ENCODE results near the gene DYNLT1. TPM values are rescaled to one million over a fixed set of nuclear protein-coding genes. Genes with fewer than 3 reads are reported as not detected.
A peak's percentile ranks its signal among the peaks of the same experiment; 100 is the strongest.

DYNLT1 gene
- total RNA-seq, 3 donors from 2014 or later = 113 to 153 (median 147) TPM

- Histone ChIP-seq H3K4me3 (no peak overlapping the region), H3K4me1 (ENCODE audit: low read depth) (peaks cover 5% of the 10 kb centered on the region), H3K9me3 (no peaks in the 10 kb centered on the region), H3K36me3 (ENCODE audit: low read depth) (no peaks in the 10 kb centered on the region)
- intact Hi-C loops (cut with DNase I, micrococcal nuclease) = no loop called here
- no peak for DNase-seq
- TF ChIP-seq, protein P1, sequence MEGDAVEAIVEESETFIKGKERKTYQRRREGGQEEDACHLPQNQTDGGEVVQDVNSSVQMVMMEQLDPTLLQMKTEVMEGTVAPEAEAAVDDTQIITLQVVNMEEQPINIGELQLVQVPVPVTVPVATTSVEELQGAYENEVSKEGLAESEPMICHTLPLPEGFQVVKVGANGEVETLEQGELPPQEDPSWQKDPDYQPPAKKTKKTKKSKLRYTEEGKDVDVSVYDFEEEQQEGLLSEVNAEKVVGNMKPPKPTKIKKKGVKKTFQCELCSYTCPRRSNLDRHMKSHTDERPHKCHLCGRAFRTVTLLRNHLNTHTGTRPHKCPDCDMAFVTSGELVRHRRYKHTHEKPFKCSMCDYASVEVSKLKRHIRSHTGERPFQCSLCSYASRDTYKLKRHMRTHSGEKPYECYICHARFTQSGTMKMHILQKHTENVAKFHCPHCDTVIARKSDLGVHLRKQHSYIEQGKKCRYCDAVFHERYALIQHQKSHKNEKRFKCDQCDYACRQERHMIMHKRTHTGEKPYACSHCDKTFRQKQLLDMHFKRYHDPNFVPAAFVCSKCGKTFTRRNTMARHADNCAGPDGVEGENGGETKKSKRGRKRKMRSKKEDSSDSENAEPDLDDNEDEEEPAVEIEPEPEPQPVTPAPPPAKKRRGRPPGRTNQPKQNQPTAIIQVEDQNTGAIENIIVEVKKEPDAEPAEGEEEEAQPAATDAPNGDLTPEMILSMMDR (IDR thresholded peaks at IDR 0.05) = no peak
- no peak for ATAC-seq
Measured at GRCh38 chr6:158667360-158667981, 22.9 kb upstream of the DYNLT1 start.

DNA sequence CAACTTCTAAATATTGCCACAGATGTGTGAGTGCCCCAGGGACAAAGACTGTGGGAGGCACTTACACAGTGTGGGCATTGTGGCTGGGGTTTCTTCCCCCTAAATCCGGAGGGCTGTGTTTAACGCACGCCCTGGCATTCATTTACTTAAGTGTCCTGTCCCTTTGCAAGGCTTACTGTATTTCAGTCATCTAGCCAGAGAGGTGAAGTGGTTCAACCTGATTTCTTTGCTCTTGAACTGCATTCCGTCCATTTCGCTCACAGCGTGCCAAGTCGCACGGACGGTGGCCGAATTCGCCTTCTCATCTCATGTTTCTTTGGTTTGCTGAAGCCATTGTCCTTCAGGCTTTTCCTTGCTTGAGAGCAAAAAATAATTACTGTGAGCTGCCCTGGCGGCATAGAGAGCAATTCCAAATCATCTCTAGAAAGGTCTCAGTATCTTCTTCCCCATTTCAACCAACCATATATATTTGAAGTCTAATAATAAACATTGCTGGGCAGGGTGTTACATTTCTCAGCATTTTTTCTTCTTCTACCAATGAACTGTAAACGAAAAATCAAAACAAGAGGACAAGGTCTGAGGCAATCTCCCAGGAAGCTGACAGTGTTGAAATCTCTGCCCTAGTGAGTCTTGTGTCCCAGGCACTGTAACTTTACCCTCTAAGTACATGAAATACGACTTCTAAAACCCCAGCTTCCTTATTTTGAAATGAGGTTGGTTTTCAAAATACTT lies 22.3 kb upstream of the DYNLT1 start:
- Histone ChIP-seq H3K4me1 (ENCODE audit: low read depth) (peaks cover 6% of the 10 kb centered on the region), H3K36me3 (ENCODE audit: low read depth) (no peaks in the 10 kb centered on the region), H3K4me3 (no peak overlapping the region), H3K9me3 (no peaks in the 10 kb centered on the region)
- DNase-seq (no peak), ATAC-seq (peak; percentile 46)
- intact Hi-C loops (cut with DNase I, micrococcal nuclease) = no loop called here
- TF ChIP-seq, protein P1 (IDR thresholded peaks at IDR 0.05) = no peak

GRCh38 chr6:158665332-158665731 lies 20.8 kb upstream of the DYNLT1 start:
- Histone ChIP-seq H3K9me3 (no peaks in the 10 kb centered on the region), H3K4me1 (ENCODE audit: low read depth) (peaks cover 6% of the 10 kb centered on the region), H3K4me3 (no peak overlapping the region), H3K36me3 (ENCODE audit: low read depth) (no peaks in the 10 kb centered on the region)
- intact Hi-C loops (cut with DNase I, micrococcal nuclease) = no loop called here
- DNase-seq (no peak), ATAC-seq (no peak)
- TF ChIP-seq, protein P1 (IDR thresholded peaks at IDR 0.05) = no peak

GRCh38 chr6:158663625-158664165 lies 19.2 kb upstream of the DYNLT1 start:
- TF ChIP-seq, protein P1 (IDR thresholded peaks at IDR 0.05) = no peak
- DNase-seq = peak in 1 of 3 donors; percentile 53
- peak; percentile 75 for ATAC-seq
- no peaks in the 10 kb centered on the region for H3K36me3 ChIP-seq (ENCODE audit: low read depth)
- H3K4me3 ChIP-seq = no peak overlapping the region
- intact Hi-C loops (cut with DNase I, micrococcal nuclease) = no loop called here
- H3K9me3 ChIP-seq = no peaks in the 10 kb centered on the region
- H3K4me1 ChIP-seq (ENCODE audit: low read depth) = peaks cover 6% of the 10 kb centered on the region

DNA sequence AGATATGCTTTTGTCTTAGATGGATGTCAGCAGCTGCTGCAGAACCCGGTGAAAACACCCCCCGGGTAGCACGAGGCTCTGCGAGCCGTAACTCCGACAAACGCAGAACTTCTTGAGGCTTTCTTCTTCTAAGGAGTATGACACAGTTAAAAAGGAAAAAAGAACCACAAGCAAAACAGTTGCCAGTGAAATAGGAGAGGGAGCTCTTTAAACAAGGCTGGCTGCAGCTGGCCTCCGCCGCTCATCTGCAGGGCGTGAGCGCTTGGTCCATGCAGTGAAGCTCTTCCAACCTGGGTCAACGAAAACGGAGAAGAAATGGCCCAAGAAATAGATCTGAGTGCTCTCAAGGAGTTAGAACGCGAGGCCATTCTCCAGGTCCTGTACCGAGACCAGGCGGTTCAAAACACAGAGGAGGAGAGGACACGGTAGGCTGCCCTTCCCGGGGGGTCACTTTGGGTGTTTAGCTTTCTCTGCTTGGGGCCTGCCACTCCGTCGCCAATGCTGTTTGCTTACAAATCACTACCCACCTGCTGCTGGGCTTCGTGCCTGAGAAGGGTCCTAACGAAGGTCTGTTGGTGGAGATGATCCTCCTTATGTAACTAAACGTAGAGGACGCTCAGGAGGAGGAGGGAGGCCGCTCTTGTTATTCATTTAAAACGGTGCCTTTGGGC lies 18.5 kb upstream of the DYNLT1 start:
- Histone ChIP-seq H3K36me3 (ENCODE audit: low read depth) (no peaks in the 10 kb centered on the region), H3K9me3 (no peaks in the 10 kb centered on the region), H3K4me3 (no peak overlapping the region), H3K4me1 (ENCODE audit: low read depth) (peaks cover 6% of the 10 kb centered on the region)
- DNase-seq = no peak
- TF ChIP-seq, protein P1 (IDR thresholded peaks at IDR 0.05) = no peak
- intact Hi-C loops (cut with DNase I, micrococcal nuclease) = no loop called here
- ATAC-seq = peak; percentile 20
